Activated CD8-positive, alpha-beta memory T cell treated with anti-CD3 and anti-CD28 coated beads for 48 hours (primary cell): ENCODE data around the gene CCL11.

ENCODE experiments used
- DNase-seq, 3 experiments: peaks; one replicate each; pipeline ENCODE4 v3.0.0-alpha.2; 2020; ENCODE audit warnings: low read depth in 2 of 3, low spot score in 2 of 3

Gene CCL11

GRCh38 chr17:34257299-34257985 is 28.1 kb upstream of the CCL11 start:
- no peak for DNase-seq

GRCh38 chr17:34257986-34258326 is 27.6 kb upstream of the CCL11 start:
- no peak for DNase-seq

GRCh38 chr17:34259146-34259545 is 26.4 kb upstream of the CCL11 start:
- no peak for DNase-seq

GRCh38 chr17:34260861-34261260 is 24.7 kb upstream of the CCL11 start:
- no peak for DNase-seq

GRCh38 chr17:34261568-34262337 is 23.8 kb upstream of the CCL11 start:
- no peak for DNase-seq

- no peak for DNase-seq
Measured at GRCh38 chr17:34265711-34266110, 19.8 kb upstream of the CCL11 start.

GRCh38 chr17:34269969-34270368 is 15.6 kb upstream of the CCL11 start, which contains the start of gene CCL7:
CCL7 (plus strand) TSS chr17:34270221; CDS start chr17:34270291, 70 bp downstream.
- no peak for DNase-seq

- DNase-seq: no peak
Measured at GRCh38 chr17:34275881-34276280, 9.7 kb upstream of the CCL11 start.

GRCh38 chr17:34276826-34277225 is 8.7 kb upstream of the CCL11 start:
- no peak for DNase-seq

GRCh38 chr17:34283571-34283970 is 2.0 kb upstream of the CCL11 start:
- DNase-seq: no peak

- DNase-seq: no peak
Measured at GRCh38 chr17:34287875-34288274, 2.3 kb downstream of the CCL11 start.

- no peak for DNase-seq
Measured at GRCh38 chr17:34290586-34290985, 5.0 kb downstream of the CCL11 start.

- DNase-seq: no peak
Measured at GRCh38 chr17:34291721-34292348, 6.3 kb downstream of the CCL11 start.

GRCh38 chr17:34299027-34299426 is 13.5 kb downstream of the CCL11 start:
- no peak for DNase-seq

GRCh38 chr17:34299956-34300577 is 14.5 kb downstream of the CCL11 start:
- no peak for DNase-seq

GRCh38 chr17:34300652-34301370 is 15.3 kb downstream of the CCL11 start:
- DNase-seq: no peak

- no peak for DNase-seq
Measured at GRCh38 chr17:34301986-34302385, 16.4 kb downstream of the CCL11 start.

GRCh38 chr17:34302636-34303035 is 17.1 kb downstream of the CCL11 start:
- no peak for DNase-seq

GRCh38 chr17:34303606-34304005 is 18.1 kb downstream of the CCL11 start:
- no peak for DNase-seq

- DNase-seq: no peak
Measured at GRCh38 chr17:34305061-34305460, 19.5 kb downstream of the CCL11 start.

GRCh38 chr17:34305606-34306005 is 20.1 kb downstream of the CCL11 start:
- no peak for DNase-seq
